PC-3 (cell line): ENCODE measurements around the gene SCYGR7.
"Not testable (repeated sequence)": the region's sequence is repeated elsewhere in the genome, so short reads cannot be mapped to it uniquely, and the experiment has no call there.

ENCODE experiments used
- EZH2 ChIP-seq: fragments of 300-600 bp; sonication (generic); IDR thresholded peaks from one replicate; pipeline ENCODE4 v1.6.1; 2017; ENCODE audit warnings: antibody characterized with exemption, mild to moderate bottlenecking, low read length; ENCODE audit not compliant: unreplicated experiment
- EZH2phosphoT487 ChIP-seq: fragments of 300-600 bp; sonication (generic); IDR thresholded peaks from 2 replicates; pipeline ENCODE4 v1.6.1; 2018; ENCODE audit warnings: mild to moderate bottlenecking, antibody characterized with exemption, low read length, borderline replicate concordance
- TF ChIP-seq, protein P1 (sequence below): fragments of 300-600 bp; sonication (generic); conservative IDR thresholded peaks from 2 replicates; pipeline ENCODE4 v1.5.1; 2017; ENCODE audit warnings: antibody characterized with exemption, low read depth, mild to moderate bottlenecking, low read length

GRCh38 chr2:227722821-227723220 lies 5.3 kb upstream of the SCYGR7 start:
- TF ChIP-seq, protein P1, sequence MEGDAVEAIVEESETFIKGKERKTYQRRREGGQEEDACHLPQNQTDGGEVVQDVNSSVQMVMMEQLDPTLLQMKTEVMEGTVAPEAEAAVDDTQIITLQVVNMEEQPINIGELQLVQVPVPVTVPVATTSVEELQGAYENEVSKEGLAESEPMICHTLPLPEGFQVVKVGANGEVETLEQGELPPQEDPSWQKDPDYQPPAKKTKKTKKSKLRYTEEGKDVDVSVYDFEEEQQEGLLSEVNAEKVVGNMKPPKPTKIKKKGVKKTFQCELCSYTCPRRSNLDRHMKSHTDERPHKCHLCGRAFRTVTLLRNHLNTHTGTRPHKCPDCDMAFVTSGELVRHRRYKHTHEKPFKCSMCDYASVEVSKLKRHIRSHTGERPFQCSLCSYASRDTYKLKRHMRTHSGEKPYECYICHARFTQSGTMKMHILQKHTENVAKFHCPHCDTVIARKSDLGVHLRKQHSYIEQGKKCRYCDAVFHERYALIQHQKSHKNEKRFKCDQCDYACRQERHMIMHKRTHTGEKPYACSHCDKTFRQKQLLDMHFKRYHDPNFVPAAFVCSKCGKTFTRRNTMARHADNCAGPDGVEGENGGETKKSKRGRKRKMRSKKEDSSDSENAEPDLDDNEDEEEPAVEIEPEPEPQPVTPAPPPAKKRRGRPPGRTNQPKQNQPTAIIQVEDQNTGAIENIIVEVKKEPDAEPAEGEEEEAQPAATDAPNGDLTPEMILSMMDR = not testable (repeated sequence)
- not testable (repeated sequence) for TF ChIP-seq EZH2, EZH2phosphoT487
